GM11168 (cell line): Measurements from ENCODE around the gene NOTCH4.
"Not testable (repeated sequence)": the region's sequence is repeated elsewhere in the genome, so short reads cannot be mapped to it uniquely, and the experiment has no call there.

Experiments used
- in situ Hi-C: fragments of 300-500 bp; cut with MboI; formaldehyde crosslinking; loops from one replicate; pipeline ENCODE4 v1.12.0; 2022; ENCODE audit warnings: low sequenced_read_pairs; ENCODE audit not compliant: unreplicated experiment

NOTCH4 gene

GRCh38 chr6:32223258-32224235, at the start of gene NOTCH4:
Gene NOTCH4 (minus strand): TSS chr6:32224067. CDS start chr6:32223928, 139 bp downstream.
- in situ Hi-C loops, result no loop called here

- in situ Hi-C loops, result no loop called here
Observed at GRCh38 chr6:32271429-32271828, 47.6 kb upstream of the NOTCH4 start.

GRCh38 chr6:32268459-32268858, 44.6 kb upstream of the NOTCH4 start:
- in situ Hi-C loops, result not testable (repeated sequence)

- in situ Hi-C loops, result no loop called here
Observed at GRCh38 chr6:32267035-32267434, 43.2 kb upstream of the NOTCH4 start.

- in situ Hi-C loops, result not testable (repeated sequence)
Observed at GRCh38 chr6:32257262-32257661, 33.4 kb upstream of the NOTCH4 start.

GRCh38 chr6:32255199-32256153, 31.6 kb upstream of the NOTCH4 start:
- in situ Hi-C loops, result no loop called here

GRCh38 chr6:32254761-32255198, 30.9 kb upstream of the NOTCH4 start:
- in situ Hi-C loops, result no loop called here

GRCh38 chr6:32252331-32253009, 28.6 kb upstream of the NOTCH4 start:
- in situ Hi-C loops, result no loop called here

GRCh38 chr6:32249262-32249661, 25.4 kb upstream of the NOTCH4 start:
- in situ Hi-C loops, result loop anchor here (10.0 to 25.0 kb wide), 3 partner anchors 166 to 538 kb away; no protein-coding TSS in a partner anchor

- in situ Hi-C loops, result loop anchor here (10.0 to 25.0 kb wide), 3 partner anchors 167 to 540 kb away; no protein-coding TSS in a partner anchor
Observed at GRCh38 chr6:32247401-32247800, 23.5 kb upstream of the NOTCH4 start.

GRCh38 chr6:32244946-32245398, 21.1 kb upstream of the NOTCH4 start:
- in situ Hi-C loops, result loop anchor here (10.0 to 25.0 kb wide), 3 partner anchors 170 to 542 kb away; no protein-coding TSS in a partner anchor

- in situ Hi-C loops, result loop anchor here (10.0 to 25.0 kb wide), 3 partner anchors 171 to 543 kb away; no protein-coding TSS in a partner anchor
Observed at GRCh38 chr6:32244270-32244669, 20.4 kb upstream of the NOTCH4 start.

- in situ Hi-C loops, result loop anchor here (10.0 to 25.0 kb wide), 3 partner anchors 172 to 545 kb away; no protein-coding TSS in a partner anchor
Observed at GRCh38 chr6:32242318-32242813, 18.5 kb upstream of the NOTCH4 start.

GRCh38 chr6:32240686-32241085, 16.8 kb upstream of the NOTCH4 start:
- in situ Hi-C loops, result loop anchor here (10.0 to 25.0 kb wide), 3 partner anchors 174 to 547 kb away; no protein-coding TSS in a partner anchor

GRCh38 chr6:32239462-32239861, 15.6 kb upstream of the NOTCH4 start:
- in situ Hi-C loops, result loop anchor here (25.0 kb wide), 1 partner anchor 548 kb away; no protein-coding TSS in a partner anchor

- in situ Hi-C loops, result loop anchor here (25.0 kb wide), 1 partner anchor 552 kb away; no protein-coding TSS in a partner anchor
Observed at GRCh38 chr6:32234934-32235333, 11.1 kb upstream of the NOTCH4 start.

- in situ Hi-C loops, result loop anchor here (25.0 kb wide), 1 partner anchor 561 kb away; no protein-coding TSS in a partner anchor
Observed at GRCh38 chr6:32226434-32226833, 2.6 kb upstream of the NOTCH4 start.

GRCh38 chr6:32224696-32225095, 829 bp upstream of the NOTCH4 start:
- in situ Hi-C loops, result loop anchor here (25.0 kb wide), 1 partner anchor 563 kb away; no protein-coding TSS in a partner anchor
